Sciatic nerve (tissue), 2 donors: ENCODE results near the gene DIAPH2. TPM values are rescaled to one million over a fixed set of nuclear protein-coding genes. Genes with fewer than 3 reads are reported as not detected.

Source experiments
- ATAC-seq: fragments of 200-7000 bp; cut with Tn5 transposase; one replicate; pipeline ENCODE4 v1.9.1; 2020; ENCODE audit warnings: mild to moderate bottlenecking, moderate library complexity
- DNase-seq: peaks from one replicate; pipeline ENCODE4 v3.0.0-alpha.2; 2020; ENCODE audit warnings: low spot score
- intact Hi-C: fragments of 100-400 bp; cut with DNase I; formaldehyde crosslinking; loops from one replicate; pipeline ENCODE4 v1.14.2; 2022
- total RNA-seq: library from RNA; stranded (reverse); fragmentation: NEBNext Ultra II Directional; extraction: Animal tissue kit (Norgen Biotek cat#: 25700); gene quantifications from one replicate; pipeline ENCODE4 v1.2.1, GENCODE V29; 2021
- donor health status: DM: no; HTN: no; CAD: no.
- donor health status: DM: no; HTN: no; CAD: no.

DIAPH2 gene
- total RNA-seq, 1 donor from 2014 or later: 34.5 TPM

DNA sequence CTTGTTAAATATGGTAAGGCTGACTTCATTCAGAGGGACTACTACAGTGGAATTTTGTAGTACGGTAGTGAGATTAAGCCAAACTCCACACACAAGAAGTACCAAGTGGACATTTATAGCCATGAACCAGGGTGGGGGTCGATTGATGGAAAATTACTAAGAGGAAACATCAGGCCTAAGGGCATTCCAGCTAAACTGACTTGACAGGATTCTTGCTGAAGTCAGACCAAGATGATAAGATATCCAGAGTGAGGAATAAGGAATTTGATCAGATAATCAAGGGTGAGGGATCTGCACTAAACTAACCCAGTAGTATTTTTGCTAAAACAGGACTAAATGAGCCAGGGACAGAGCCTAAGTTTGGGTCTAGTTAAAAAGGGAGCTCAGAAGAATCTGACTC is 796.6 kb downstream of the DIAPH2 start:
- DNase-seq: no peak
- ATAC-seq: no peak
- intact Hi-C loops: no loop called here

DNA sequence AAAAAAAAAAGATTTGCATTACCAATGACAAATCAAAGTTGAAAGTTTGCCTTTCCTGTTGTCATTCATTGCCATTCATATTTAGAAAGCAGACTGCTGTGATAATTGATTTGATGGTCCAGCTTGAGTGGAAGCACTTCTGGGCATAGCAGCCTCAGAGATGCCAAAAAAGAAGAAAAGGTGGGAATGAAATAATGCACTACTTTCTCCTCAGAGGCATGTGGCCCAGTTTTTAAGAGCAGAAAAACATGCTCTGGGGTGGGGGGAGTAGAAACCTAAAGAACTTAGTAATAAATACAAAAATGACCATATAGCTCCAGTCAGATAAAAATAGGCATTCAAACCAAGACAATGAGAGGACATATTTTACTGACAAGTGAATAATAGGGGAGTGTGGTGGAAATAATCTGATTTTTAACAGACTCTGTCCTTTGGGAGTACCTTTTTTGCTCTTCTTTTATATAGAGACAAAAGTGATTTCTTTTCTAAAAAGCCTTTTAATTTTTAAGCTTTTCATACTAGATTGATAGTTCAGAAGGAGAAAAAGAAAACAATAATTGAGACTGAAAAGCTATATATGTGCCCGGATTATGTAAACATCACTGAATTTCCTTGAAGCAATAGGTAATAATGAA is 798.1 kb downstream of the DIAPH2 start:
- ATAC-seq (no peak), DNase-seq (no peak)
- intact Hi-C loops: no loop called here

GRCh38 chrX:97490656-97491055 is 806.0 kb downstream of the DIAPH2 start:
- intact Hi-C loops: no loop called here
- no peak for ATAC-seq

GRCh38 chrX:97494756-97495372 is 810.2 kb downstream of the DIAPH2 start:
- ATAC-seq: no peak
- intact Hi-C loops: no loop called here
- no peak for DNase-seq

More at GRCh38 chrX:97490656-97491055, 806.0 kb downstream of the DIAPH2 start:
- DNase-seq: no peak

GRCh38 chrX:97498093-97498492 is 813.5 kb downstream of the DIAPH2 start:
- DNase-seq: no peak
- ATAC-seq: no peak
- intact Hi-C loops: no loop called here

- ATAC-seq (no peak), DNase-seq (no peak)
- intact Hi-C loops: no loop called here
These were observed 819.8 kb downstream of the DIAPH2 start for GRCh38 chrX:97504431-97504830.

GRCh38 chrX:97517763-97518162 is 833.1 kb downstream of the DIAPH2 start:
- DNase-seq: no peak
- intact Hi-C loops: no loop called here
- no peak for ATAC-seq

DNA sequence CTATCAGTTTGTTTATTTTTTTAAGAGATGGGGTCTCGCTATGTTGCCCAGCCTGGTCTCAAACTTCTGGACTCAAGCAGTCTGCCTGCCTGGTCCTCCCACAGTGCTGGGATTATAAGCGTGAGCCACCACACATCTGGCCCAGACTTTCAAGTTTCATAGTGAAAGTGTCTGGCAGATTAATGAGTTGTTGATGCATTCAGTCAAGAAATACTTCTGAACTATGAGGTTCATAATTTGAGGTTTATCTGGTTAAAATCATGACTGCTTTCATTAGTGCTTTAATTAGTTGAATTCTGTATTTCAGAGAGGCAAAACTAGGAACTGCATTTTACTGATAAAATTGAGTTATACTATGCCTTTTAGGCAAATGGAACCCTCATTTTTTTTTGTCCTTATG is 837.7 kb downstream of the DIAPH2 start:
- ATAC-seq: no peak
- no peak for DNase-seq
- intact Hi-C loops: no loop called here

DNA sequence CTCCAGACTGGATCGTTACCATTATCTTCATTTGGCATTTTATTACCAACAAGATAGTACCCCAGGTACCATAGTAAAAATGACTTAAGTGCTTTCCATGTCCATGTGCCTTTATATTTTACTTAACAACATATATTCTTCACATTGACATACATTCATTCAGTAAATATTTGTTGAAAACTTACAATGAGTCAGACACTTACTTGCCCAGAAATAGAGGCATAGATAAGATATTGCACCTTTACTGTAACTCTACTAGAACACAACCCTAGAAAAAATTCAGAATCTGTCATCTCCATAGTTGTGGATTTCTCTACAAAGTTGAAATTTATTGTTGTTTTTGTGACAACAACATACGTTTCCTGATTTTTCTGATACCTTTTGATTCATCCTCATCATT is 839.7 kb downstream of the DIAPH2 start:
- ATAC-seq: no peak
- intact Hi-C loops: no loop called here

GRCh38 chrX:97524997-97525396 is 840.4 kb downstream of the DIAPH2 start:
- no peak for DNase-seq
- intact Hi-C loops: no loop called here
- ATAC-seq: no peak

More for the DNA sequence above, 839.7 kb downstream of the DIAPH2 start:
- DNase-seq: no peak

- intact Hi-C loops: no loop called here
- ATAC-seq: no peak
- no peak for DNase-seq
These were observed 841.3 kb downstream of the DIAPH2 start for GRCh38 chrX:97525981-97526380.

- intact Hi-C loops: no loop called here
- DNase-seq (no peak), ATAC-seq (no peak)
These were observed 843.1 kb downstream of the DIAPH2 start for GRCh38 chrX:97527725-97528124.

DNA sequence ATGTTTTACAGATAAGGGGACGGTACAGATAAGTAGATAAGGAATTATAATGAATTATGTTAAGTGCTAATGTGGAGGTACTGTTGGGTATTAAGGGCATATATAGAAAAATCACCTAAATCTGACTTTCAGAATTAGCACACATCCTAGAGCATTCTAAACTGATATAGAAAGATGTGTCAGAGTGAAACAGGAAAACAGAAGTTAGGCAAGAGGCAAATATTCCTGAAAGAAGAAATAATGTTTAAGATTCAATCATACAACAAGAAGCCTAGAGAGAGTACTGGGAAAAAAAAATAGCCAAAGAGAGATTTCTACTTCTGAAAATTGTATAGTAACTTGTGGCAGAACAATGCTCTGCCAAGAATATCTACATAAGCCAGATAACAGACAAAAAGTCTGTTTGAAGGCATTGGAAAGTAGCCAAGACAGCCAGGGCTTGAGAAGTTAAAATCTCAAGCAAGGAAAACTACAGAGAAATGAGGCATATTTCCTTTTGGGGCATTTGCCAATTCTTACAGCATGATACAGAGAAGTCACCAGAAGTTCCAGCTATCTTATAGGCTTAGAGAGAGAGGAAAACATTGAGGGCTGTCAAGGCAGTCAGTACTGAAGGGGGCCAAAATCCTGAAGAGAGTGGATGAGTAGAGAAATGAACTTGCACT is 845.0 kb downstream of the DIAPH2 start:
- no peak for DNase-seq
- no peak for ATAC-seq
- intact Hi-C loops: no loop called here

DNA sequence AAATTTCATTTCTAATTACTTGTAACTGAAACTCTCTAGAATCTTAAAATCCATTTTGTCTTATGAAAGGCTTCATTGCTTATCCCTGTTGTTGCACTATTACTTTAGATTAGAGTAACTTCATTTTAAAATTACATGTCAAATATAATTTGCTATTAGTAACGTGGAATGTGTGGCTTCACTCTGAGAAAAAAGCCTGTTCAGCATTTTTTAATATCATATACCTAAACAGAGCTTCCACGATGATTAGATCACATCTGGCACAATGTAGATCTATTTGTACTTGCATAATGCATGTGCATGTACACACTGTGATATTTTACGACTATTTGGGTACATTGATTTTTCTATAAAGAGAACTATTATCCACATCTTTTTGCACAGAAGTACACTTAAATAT is 847.2 kb downstream of the DIAPH2 start:
- intact Hi-C loops: no loop called here
- DNase-seq (no peak), ATAC-seq (no peak)

GRCh38 chrX:97538745-97539144 is 854.1 kb downstream of the DIAPH2 start:
- no peak for ATAC-seq
- no peak for DNase-seq
- intact Hi-C loops: no loop called here

GRCh38 chrX:97539970-97540519 is 855.4 kb downstream of the DIAPH2 start:
- ATAC-seq: no peak
- no peak for DNase-seq
- intact Hi-C loops: no loop called here

DNA sequence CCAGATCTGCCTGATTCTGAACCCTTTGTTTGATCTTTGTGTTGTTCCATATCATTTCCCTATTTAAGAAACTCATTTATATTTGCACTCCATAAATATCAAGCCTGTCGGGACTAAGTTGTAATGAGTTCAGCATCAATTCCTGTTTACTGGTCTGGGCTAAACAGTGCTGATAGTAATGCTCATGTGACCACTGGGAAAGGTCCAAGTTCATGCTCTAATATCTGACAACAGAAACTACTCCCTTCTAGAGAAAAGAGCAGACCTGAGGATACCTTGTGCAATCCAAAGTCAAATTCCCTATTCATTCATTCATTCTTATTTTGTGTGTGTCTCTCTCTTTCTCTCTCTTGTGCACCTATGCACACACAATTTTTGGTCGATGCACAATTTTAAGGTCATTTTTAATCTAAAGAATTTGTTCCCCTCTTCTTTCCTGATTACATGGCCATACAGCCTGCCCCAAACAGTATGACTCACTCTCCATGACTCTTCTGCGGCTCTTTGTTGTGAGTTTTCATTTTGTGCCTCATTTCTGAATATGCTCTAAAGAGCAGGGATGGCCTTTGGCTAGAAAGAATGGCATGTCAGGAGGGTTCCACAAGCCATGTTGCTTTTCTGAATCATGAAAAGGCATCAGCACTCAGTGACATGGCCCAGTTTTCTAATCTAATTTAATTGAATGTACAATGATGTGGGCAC is 863.4 kb downstream of the DIAPH2 start:
- no peak for DNase-seq
- ATAC-seq: no peak

DNA sequence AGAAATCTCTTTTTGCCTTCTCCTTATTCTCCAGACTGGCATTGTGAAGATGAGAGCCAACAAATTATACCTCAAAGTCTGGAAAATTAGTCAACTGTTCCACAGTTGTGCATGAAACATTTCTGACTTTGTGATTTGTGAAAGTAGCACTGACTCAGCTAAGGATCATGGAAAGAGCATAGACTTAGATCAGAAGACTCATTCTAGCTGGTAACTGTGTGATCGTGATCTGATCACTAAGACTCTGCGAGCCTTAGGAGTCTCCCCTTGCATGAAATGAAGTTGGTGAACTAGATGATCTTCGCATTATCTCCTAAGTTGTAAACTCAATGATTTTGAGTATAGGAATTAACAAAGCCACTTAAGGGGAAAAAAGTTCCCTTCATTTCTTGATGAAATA is 867.2 kb downstream of the DIAPH2 start:
- ATAC-seq (no peak), DNase-seq (no peak)
- intact Hi-C loops: no loop called here

More for the DNA sequence above, 863.4 kb downstream of the DIAPH2 start:
- intact Hi-C loops: no loop called here

GRCh38 chrX:97553833-97554232 is 869.2 kb downstream of the DIAPH2 start:
- ATAC-seq: no peak
- no peak for DNase-seq
- intact Hi-C loops: no loop called here

DNA sequence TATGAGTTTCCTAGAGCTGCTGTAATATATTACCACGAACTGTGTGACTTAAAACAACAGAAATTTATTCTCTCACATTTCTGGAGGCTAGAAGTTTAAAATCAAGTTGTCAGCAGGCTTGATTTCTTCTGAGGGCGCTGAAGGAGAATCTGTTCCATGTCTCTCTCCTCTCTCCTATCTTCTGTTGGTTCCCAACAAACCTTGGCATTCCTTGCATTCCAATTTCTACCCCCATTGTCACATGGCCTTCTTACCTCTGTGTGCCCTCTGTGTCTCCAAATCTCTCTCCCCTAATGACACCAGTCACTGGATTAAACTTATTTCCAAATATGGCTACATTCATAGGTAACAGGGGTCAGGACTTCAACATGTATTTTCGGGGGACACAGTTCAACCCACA is 871.7 kb downstream of the DIAPH2 start:
- DNase-seq (no peak), ATAC-seq (no peak)
- intact Hi-C loops: no loop called here
